ENCODE measurements around the gene SPSB1. TPM values are rescaled to one million over a fixed set of nuclear protein-coding genes. Genes with fewer than 3 reads are reported as not detected.

The SPSB1 gene
- total RNA-seq, 2 donors from 2014 or later = 7.7 to 9.2 TPM

DNA sequence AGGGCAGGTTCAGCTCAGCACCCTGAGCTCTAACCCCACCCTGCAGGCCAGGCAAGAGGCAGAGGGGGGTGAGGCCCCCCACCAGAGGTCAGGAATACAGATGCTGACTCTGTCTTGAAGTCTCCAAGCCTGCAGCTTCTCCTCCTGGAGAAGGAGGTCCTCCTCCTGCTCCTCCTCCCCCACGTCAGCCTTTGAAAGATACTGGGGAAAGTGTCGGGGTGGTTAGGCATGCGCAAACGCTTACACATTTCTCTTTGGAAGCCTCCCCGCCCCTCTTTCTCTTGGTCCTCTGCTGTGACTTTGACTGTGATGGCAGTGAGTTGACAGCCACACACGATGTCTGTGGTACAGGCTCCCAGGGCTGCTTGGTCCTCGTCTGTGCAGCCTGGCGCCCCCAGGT lies 65.3 kb downstream of the SPSB1 start:
- DNase-seq (no peak), ATAC-seq (no peak)
- Mint-ChIP-seq H3K27me3 (no peaks in the 10 kb centered on the region), H3K36me3 (ENCODE audit: low read depth) (peaks cover 8% of the 10 kb centered on the region), H3K27ac (no peak overlapping the region), H3K4me3 (no peak overlapping the region), H3K4me1 (peaks cover 5% of the 10 kb centered on the region)
- H3K9me3 ChIP-seq (ENCODE audit: control insufficient read depth, low read length, poor library complexity, severe bottlenecking) = no peaks in the 10 kb centered on the region

DNA sequence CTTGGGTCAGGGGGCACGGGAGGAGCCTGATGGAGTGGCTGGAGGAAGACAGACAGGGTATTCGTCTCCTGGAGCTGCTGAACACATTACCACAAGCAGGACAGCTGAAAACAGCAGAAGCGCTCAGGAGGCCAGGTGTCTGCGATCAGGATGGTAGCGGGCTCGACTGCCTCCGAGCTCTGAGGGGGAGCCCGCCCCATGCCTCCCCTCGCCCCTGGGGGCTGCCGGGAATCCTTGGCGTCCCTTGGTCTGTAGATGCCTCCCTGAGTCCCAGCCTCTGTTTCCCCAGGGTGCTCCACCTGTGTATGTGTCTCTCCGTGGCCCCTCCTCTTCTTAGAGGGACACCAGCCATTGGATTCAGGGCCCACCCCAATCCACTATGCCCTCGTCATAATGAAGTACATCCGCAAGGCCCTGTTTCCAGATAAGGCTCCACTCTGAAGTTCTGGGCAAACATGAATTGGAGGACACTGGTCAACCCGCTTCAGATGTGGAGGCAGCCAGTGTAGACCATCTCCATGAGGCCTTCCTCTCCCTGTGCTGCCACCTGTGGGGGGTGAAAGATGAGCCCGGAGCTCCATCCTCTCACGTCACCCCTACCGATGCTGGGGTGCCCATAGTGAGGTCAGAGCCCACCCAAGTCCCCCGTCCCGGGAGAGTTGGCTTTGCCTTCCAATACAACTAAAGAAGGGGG lies 67.8 kb downstream of the SPSB1 start:
- H3K4me1 Mint-ChIP-seq = peaks cover 5% of the 10 kb centered on the region
- H3K4me3 Mint-ChIP-seq = peak overlapping the region; percentile 49
- DNase-seq (no peak), ATAC-seq (no peak)
- no peak overlapping the region for H3K27ac Mint-ChIP-seq
- H3K9me3 ChIP-seq (ENCODE audit: control insufficient read depth, low read length, poor library complexity, severe bottlenecking) = no peaks in the 10 kb centered on the region
- peaks cover 8% of the 10 kb centered on the region for H3K36me3 Mint-ChIP-seq (ENCODE audit: low read depth)
- H3K27me3 Mint-ChIP-seq = no peaks in the 10 kb centered on the region

DNA sequence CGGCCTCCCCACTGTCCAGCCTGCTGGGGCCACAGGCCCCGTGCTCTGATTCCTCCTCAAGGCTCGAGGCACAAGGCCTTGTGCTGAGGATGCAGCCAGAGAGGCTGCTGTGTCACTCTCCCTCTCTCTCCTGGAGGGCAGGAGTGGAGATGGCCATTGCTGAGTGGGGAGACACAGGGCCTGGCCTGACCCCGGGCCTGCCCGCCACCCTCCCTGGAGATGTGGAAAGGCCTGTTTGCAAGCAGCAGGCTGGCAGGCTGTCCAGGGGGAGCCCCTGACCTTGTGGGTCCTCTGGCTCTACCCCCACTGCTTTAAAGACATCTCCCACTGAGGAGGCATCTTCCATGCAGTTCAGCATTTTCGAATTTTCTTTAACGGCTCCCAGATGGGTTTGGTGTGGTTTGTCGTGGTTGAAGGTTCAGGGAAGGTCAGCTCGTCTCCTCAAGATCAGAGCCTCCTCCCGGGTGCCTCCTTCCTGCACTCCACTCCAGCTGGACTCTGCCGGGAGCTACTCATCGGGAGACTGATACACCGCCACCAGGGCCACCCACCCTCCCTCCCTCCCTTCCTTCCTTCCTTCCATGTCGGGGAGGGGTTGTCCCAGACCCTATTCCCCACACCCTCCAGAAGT lies 69.1 kb downstream of the SPSB1 start:
- peaks cover 3% of the 10 kb centered on the region for H3K36me3 Mint-ChIP-seq (ENCODE audit: low read depth)
- ATAC-seq = no peak
- no peak for DNase-seq
- no peaks in the 10 kb centered on the region for H3K9me3 ChIP-seq (ENCODE audit: control insufficient read depth, low read length, poor library complexity, severe bottlenecking)
- peaks cover 5% of the 10 kb centered on the region for H3K4me1 Mint-ChIP-seq
- H3K4me3 Mint-ChIP-seq = no peak overlapping the region
- no peaks in the 10 kb centered on the region for H3K27me3 Mint-ChIP-seq
- no peak overlapping the region for H3K27ac Mint-ChIP-seq

DNA sequence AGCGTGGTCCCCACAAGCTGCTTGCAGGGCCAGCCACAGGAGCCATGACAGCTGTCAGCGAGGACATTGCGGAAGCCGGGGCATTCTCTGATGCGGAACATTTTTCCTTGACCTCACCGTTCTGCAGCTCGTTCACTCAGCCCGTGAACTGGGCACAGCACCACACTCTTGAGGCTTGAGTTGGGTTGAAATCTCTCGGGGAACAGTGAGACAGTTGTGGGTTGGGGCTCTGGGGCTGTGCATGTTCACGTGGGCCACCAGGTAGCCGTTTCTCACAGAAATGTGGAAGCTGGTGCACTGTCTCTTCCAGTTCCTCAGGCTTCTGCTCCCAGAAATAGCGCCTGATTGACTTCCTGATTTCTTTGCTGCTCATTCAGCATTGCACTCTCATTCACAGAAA lies 69.8 kb downstream of the SPSB1 start:
- H3K36me3 Mint-ChIP-seq (ENCODE audit: low read depth) = no peaks in the 10 kb centered on the region
- DNase-seq (no peak), ATAC-seq (no peak)
- H3K9me3 ChIP-seq (ENCODE audit: control insufficient read depth, low read length, poor library complexity, severe bottlenecking) = no peaks in the 10 kb centered on the region
- H3K4me1 Mint-ChIP-seq = peaks cover 7% of the 10 kb centered on the region
- H3K27ac Mint-ChIP-seq = no peak overlapping the region
- H3K4me3 Mint-ChIP-seq = no peak overlapping the region
- no peaks in the 10 kb centered on the region for H3K27me3 Mint-ChIP-seq

DNA sequence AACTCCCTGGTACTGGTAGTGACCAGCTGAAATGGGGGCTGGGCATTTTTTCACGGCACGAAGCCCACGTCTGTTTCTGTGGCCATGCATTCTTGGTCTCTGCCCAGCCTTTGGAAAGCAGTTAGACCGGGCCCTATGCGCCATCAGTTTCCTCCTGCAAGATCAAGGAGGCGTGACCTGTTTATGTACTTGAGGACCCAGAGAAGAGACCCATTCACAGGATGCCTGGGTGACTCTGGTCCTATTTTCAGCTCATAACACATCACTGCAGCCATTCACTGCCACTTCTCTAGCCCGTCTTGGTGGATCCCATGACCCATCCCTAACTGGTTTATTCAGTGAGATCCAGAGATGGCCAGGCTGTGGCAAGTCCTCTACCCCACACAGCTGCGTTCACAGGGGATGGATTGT lies 70.4 kb downstream of the SPSB1 start:
- DNase-seq (no peak), ATAC-seq (no peak)
- Mint-ChIP-seq H3K36me3 (ENCODE audit: low read depth) (peaks cover 2% of the 10 kb centered on the region), H3K4me3 (no peak overlapping the region), H3K27ac (no peak overlapping the region), H3K4me1 (peaks cover 10% of the 10 kb centered on the region), H3K27me3 (no peaks in the 10 kb centered on the region)
- no peaks in the 10 kb centered on the region for H3K9me3 ChIP-seq (ENCODE audit: control insufficient read depth, low read length, poor library complexity, severe bottlenecking)

DNA sequence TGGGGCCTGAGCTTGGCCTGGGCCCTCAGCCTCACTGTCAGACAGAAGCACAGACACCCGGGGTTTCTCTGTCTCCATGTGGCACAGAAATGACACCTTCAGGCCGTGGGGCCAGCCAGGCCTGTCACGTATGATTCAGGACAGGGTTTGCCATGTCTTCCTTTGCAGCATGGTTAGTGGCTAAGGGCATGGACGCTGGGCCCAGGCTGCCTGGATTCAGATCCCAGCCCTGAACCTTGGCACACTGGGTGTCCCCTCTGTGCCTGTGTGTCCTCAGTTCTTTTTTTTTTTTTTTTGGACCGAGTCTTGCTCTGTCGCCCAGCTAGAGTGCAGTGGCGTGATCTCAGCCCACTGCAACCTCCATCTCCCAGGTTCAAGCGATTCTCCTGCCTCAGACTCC lies 73.6 kb downstream of the SPSB1 start:
- no peaks in the 10 kb centered on the region for H3K27me3 Mint-ChIP-seq
- no peak overlapping the region for H3K27ac Mint-ChIP-seq
- DNase-seq (no peak), ATAC-seq (no peak)
- no peaks in the 10 kb centered on the region for H3K9me3 ChIP-seq (ENCODE audit: control insufficient read depth, low read length, poor library complexity, severe bottlenecking)
- H3K4me3 Mint-ChIP-seq = no peak overlapping the region
- peaks cover 2% of the 10 kb centered on the region for H3K36me3 Mint-ChIP-seq (ENCODE audit: low read depth)
- H3K4me1 Mint-ChIP-seq = peaks cover 9% of the 10 kb centered on the region

DNA sequence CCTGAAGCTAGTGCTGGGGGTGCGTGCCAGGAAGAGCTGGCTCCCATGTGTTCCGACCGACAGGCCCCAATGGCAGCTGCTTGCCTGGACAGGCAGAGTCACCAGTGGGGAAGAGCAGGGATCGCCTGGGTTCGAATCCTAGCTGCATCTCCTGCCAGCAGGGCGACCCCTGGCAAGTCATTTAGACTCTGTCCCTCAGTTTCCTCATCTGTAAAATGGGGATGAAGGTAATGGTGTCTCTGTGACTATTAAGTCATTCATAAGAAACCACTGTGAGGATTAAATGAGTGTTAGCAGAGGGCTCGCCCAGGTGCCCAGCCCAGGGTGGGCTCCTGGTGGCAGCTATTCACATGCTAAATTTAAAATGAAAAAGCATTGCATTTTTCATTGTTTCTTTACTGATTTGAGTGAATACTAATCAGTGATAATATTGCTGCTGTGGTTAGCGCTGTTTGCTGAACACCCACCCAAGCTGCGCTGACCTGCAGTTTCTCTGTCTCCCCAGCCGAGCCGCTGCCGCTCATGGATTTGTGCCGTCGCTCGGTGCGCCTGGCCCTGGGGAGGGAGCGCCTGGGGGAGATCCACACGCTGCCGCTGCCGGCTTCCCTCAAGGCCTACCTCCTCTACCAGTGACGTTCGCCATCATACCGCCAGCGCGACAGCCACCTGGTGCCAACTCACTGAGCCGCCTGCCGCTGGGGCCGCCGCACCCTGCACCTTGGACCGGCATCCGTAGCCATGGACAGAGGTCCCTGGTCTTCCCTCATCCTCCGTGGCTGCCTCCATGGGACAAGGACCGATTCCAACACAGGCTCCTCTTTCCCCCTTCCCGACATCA lies 74.5 kb downstream of the SPSB1 start:
- H3K9me3 ChIP-seq (ENCODE audit: control insufficient read depth, low read length, poor library complexity, severe bottlenecking) = no peaks in the 10 kb centered on the region
- Mint-ChIP-seq H3K4me1 (peaks cover 9% of the 10 kb centered on the region), H3K4me3 (no peak overlapping the region), H3K27ac (no peak overlapping the region), H3K27me3 (no peaks in the 10 kb centered on the region), H3K36me3 (ENCODE audit: low read depth) (peaks cover 2% of the 10 kb centered on the region)
- DNase-seq (no peak), ATAC-seq (no peak)

DNA sequence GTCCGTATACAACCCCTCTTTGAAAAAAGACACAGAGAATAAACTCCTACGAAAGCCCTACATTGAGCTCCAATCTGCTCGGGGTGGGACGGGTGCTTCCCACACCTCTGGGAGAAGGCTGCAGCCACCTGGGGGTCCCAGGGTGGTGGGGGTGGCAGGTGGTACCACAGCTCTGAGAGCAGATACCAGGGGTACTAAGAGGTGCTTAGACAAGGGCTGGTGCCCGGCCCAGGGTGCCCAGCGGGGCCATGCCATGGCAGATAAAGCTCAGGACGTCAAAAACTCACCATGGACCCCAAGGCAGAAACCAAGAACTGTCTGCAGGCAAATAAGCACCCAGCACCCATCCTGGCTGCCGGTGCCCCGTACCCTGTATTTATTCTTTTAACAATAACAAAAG lies 75.1 kb downstream of the SPSB1 start:
- Mint-ChIP-seq H3K4me3 (no peak overlapping the region), H3K36me3 (ENCODE audit: low read depth) (peaks cover 2% of the 10 kb centered on the region), H3K4me1 (peaks cover 9% of the 10 kb centered on the region), H3K27me3 (no peaks in the 10 kb centered on the region), H3K27ac (peak overlapping the region; percentile 74)
- ATAC-seq (no peak), DNase-seq (no peak)
- H3K9me3 ChIP-seq (ENCODE audit: control insufficient read depth, low read length, poor library complexity, severe bottlenecking) = no peaks in the 10 kb centered on the region

DNA sequence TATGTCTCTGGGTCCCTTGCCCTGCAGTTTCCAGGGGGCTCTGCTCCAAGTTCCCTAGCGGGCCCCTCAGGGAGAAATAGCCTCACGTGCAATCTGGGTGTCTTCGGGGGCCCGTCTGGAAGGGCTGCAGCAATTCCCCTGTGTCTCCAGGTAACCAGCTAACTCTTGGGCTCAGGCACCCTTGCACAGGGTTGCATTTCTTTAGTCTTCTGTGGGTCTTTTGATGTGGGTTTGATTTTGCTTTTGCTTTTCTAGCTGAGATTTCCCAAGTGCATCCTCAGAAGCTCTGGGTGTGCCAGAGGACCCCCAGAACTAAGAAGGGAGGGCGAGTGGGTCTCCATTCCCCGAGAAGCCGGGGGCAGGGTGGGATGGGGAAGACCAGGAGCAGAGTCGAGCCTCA lies 75.7 kb downstream of the SPSB1 start:
- DNase-seq (no peak), ATAC-seq (no peak)
- Mint-ChIP-seq H3K36me3 (ENCODE audit: low read depth) (peaks cover 2% of the 10 kb centered on the region), H3K27ac (peak overlapping the region; percentile 74), H3K27me3 (no peaks in the 10 kb centered on the region), H3K4me3 (no peak overlapping the region), H3K4me1 (peaks cover 11% of the 10 kb centered on the region)
- H3K9me3 ChIP-seq (ENCODE audit: control insufficient read depth, low read length, poor library complexity, severe bottlenecking) = no peaks in the 10 kb centered on the region

DNA sequence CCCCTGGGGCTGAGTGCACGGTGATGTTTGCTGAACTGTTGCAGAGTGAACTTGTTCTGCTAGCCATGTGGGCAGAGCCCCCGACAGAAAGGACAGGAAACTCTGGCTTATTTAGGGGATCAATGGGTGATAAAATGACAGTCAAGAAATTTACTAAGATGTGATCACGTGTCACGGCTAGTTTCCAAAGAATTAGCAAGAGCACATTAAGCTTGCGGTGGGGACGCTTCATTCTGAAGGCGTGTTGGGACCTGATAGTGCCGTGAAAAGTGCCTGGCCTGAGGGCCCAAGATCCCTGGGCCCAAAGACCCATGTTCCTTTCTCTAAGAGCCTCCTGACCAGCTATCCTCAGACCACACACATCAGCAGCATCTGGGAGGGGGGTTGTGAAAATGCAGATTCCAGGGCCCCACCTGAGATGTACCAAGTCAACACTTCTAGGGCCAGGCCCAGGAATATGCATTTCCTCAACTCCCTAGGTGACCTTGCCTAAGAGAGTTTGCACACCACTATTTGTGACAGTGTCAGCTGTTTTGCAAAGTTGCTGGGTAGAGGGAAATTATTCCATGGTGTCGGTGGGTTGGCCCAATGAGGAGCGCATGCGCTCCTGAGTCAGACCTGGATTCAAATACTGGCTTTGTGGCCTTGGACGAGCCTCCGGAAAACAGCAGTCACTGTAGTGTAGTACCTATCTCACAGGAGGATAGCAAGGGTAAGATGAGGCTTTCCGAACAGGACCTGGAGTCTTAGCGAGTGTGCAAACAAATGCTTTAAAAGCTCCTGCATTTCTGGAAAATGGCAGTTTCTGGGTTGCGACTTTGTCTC lies 77.5 kb downstream of the SPSB1 start:
- Mint-ChIP-seq H3K27me3 (no peaks in the 10 kb centered on the region), H3K36me3 (ENCODE audit: low read depth) (peaks cover 2% of the 10 kb centered on the region), H3K27ac (no peak overlapping the region), H3K4me3 (no peak overlapping the region), H3K4me1 (peaks cover 13% of the 10 kb centered on the region)
- ATAC-seq (no peak), DNase-seq (no peak)
- H3K9me3 ChIP-seq (ENCODE audit: control insufficient read depth, low read length, poor library complexity, severe bottlenecking) = no peaks in the 10 kb centered on the region

DNA sequence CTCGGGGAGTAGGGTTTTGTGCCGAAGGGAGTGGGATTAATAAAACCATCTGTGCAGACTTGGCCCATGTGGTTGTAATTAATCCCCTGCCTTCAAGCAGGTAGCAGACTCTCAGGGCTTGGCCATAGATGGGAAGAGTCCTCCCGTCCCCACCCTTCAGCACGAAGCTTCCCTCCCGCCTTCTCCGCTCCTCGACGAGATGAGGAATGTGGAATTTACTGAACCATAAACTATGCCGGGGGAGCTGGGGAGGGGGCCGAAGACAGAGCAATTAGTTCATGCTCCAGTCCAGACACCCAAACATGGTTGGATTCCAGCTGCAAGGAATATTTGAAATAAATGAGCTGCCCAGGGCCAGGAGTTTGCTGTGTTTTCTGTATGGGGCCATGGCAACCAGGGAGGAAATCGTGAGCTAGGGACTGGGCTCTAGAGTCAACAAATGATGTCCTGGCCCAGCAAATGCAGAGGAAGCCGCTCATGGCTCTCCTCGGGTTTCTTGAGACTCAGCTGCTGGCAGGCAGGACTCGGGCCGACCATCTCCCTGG lies 78.8 kb downstream of the SPSB1 start:
- Mint-ChIP-seq H3K4me3 (no peak overlapping the region), H3K27me3 (no peaks in the 10 kb centered on the region), H3K4me1 (peaks cover 13% of the 10 kb centered on the region), H3K36me3 (ENCODE audit: low read depth) (peaks cover 2% of the 10 kb centered on the region), H3K27ac (no peak overlapping the region)
- H3K9me3 ChIP-seq (ENCODE audit: control insufficient read depth, low read length, poor library complexity, severe bottlenecking) = no peaks in the 10 kb centered on the region
- DNase-seq (no peak), ATAC-seq (no peak)

DNA sequence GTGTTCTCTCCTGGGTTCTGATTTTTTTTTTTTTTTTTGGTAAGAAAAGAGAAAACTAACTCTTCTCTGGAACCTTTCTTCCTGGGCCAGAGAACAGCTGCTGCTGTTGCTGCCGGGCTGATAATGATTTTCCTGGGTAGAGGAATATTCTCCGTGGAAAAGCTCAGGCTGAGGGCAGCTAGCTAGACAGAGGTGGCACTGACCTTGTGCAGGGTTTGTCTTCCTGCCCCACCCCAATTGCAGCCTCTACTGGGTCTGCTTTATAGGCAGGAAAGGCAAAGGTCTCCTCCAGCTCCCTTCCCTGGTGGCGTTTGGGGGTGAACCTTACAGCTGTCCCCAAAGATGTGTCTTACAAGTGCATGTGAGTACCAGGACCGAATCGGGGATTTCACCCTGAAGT lies 79.3 kb downstream of the SPSB1 start:
- peaks cover 2% of the 10 kb centered on the region for H3K36me3 Mint-ChIP-seq (ENCODE audit: low read depth)
- H3K27ac Mint-ChIP-seq = no peak overlapping the region
- no peak overlapping the region for H3K4me3 Mint-ChIP-seq
- H3K9me3 ChIP-seq (ENCODE audit: control insufficient read depth, low read length, poor library complexity, severe bottlenecking) = no peaks in the 10 kb centered on the region
- no peak for ATAC-seq
- DNase-seq = no peak
- peaks cover 13% of the 10 kb centered on the region for H3K4me1 Mint-ChIP-seq
- H3K27me3 Mint-ChIP-seq = no peaks in the 10 kb centered on the region

DNA sequence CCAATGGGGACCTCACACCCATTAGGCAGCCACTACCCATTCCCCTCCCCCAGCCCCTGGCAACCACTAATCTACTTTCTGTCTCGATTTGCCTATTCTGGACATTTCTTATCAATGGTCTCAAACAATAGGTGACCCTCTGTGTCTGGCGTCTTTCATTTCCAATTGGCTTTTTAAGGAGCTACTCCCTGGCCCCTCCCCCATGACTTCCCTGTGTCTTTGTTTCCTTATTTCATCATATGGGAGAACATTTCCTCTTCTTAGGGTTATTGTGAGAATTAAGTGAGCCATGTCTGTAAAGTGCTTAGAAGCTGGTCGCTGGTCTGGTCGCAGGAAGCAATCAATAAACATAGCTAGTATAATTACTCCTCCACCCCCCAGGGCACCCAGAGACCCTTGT lies 80.9 kb downstream of the SPSB1 start:
- no peak overlapping the region for H3K27ac Mint-ChIP-seq
- no peak overlapping the region for H3K4me3 Mint-ChIP-seq
- no peaks in the 10 kb centered on the region for H3K9me3 ChIP-seq (ENCODE audit: control insufficient read depth, low read length, poor library complexity, severe bottlenecking)
- no peak for ATAC-seq
- H3K27me3 Mint-ChIP-seq = no peaks in the 10 kb centered on the region
- no peaks in the 10 kb centered on the region for H3K36me3 Mint-ChIP-seq (ENCODE audit: low read depth)
- no peak for DNase-seq
- peaks cover 6% of the 10 kb centered on the region for H3K4me1 Mint-ChIP-seq
